ENCODE results near the gene FBXO48. TPM values are rescaled to one million over a fixed set of nuclear protein-coding genes. Genes with fewer than 3 reads are reported as not detected.

The FBXO48 gene
- total RNA-seq, 2 experiments from 2014 or later: 1.5 to 6.8 TPM

DNA sequence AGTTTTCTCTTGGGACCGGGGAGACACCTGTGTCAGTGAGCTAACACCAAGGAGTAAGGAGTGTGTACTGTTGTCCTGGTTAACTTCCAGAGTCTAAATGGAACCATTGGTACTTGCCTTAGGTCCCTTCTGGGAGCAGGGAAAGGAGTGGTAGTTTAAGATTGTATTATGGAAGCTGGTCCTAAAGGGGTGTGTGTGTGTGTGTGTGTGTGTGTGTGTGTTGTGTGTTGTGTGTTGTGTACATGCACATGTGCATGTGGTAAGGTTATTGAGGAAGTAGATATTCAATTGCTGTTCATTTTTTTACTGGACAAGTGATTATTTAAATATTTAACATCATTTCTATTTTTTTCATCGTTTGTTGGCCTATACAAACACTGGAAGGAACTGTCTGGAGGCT lies 1.7 kb upstream of the FBXO48 start:
- Histone ChIP-seq H3K9me2 (ENCODE audit: insufficient read depth, low read length) (no peaks in the 10 kb centered on the region), H3K4me1 (ENCODE audit: insufficient read depth, low read length, poor library complexity, severe bottlenecking) (peaks cover 29% of the 10 kb centered on the region), H3K79me2 (ENCODE audit: insufficient read depth, low read depth, low read length) (peaks cover 30% of the 10 kb centered on the region; the same call in 1 of the 2 replicates), H3K36me3 (ENCODE audit: insufficient read depth, low read length) (no peaks in the 10 kb centered on the region), H3K27ac (ENCODE audit: low read depth, low read length, poor library complexity, severe bottlenecking) (no peak overlapping the region), H2AFZ (ENCODE audit: low read length) (no peak overlapping the region), H3K4me3 (ENCODE audit: low read depth, low read length, poor library complexity, severe bottlenecking) (peak overlapping the region; percentile 82), H3K4me2 (ENCODE audit: low read length) (peak overlapping the region; percentile 87), H4K20me1 (ENCODE audit: insufficient read depth, low read length) (no peaks in the 10 kb centered on the region), H3K9me3 (ENCODE audit: low read length) (no peaks in the 10 kb centered on the region)
- BruUV-seq (replicated peaks): no TSS peak
- TF ChIP-seq, protein P1, sequence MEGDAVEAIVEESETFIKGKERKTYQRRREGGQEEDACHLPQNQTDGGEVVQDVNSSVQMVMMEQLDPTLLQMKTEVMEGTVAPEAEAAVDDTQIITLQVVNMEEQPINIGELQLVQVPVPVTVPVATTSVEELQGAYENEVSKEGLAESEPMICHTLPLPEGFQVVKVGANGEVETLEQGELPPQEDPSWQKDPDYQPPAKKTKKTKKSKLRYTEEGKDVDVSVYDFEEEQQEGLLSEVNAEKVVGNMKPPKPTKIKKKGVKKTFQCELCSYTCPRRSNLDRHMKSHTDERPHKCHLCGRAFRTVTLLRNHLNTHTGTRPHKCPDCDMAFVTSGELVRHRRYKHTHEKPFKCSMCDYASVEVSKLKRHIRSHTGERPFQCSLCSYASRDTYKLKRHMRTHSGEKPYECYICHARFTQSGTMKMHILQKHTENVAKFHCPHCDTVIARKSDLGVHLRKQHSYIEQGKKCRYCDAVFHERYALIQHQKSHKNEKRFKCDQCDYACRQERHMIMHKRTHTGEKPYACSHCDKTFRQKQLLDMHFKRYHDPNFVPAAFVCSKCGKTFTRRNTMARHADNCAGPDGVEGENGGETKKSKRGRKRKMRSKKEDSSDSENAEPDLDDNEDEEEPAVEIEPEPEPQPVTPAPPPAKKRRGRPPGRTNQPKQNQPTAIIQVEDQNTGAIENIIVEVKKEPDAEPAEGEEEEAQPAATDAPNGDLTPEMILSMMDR (conservative IDR thresholded peaks at IDR 0.05; ENCODE audit: low read length): no peak
- no peak for TF ChIP-seq EZH2phosphoT487 (IDR thresholded peaks at IDR 0.05; ENCODE audit: borderline replicate concordance, low read depth, low read length)
- POLR2A ChIA-PET: interaction anchor here (0.5 to 1.4 kb wide), 7 partner anchors 15 to 296 kb away, joined by 3 to 5 read pairs (median 3); no protein-coding TSS in a partner anchor
- DNase-seq (ENCODE audit: low spot score): peak; percentile 16
- CTCF ChIA-PET (ENCODE audit: unreplicated experiment): no interaction called here
- intact Hi-C loops (cut with micrococcal nuclease; ENCODE audit: unreplicated experiment): loop anchor here (5.0 kb wide), 3 partner anchors 224 to 298 kb away; no protein-coding TSS in a partner anchor

DNA sequence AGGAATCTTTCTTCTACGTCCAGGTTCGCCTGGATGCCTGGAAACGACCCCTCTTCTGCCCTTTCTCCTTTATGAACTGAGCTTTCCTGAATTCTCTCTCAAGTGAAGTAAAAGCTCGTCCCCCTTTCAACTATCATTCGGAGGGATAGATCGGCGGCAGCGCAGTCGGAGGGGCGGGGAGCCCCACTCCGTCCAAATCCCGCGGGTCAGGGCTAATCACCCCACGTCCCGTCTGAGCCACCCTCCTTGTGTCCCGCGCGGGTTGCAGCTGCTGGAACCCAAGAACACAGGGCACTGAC lies 367 bp downstream of the FBXO48 start:
- no peaks in the 10 kb centered on the region for H3K9me2 ChIP-seq (ENCODE audit: insufficient read depth, low read length)
- no peaks in the 10 kb centered on the region for H4K20me1 ChIP-seq (ENCODE audit: insufficient read depth, low read length)
- H2AFZ ChIP-seq (ENCODE audit: low read length): peak overlapping the region; percentile 53; the same call in 1 of the 2 replicates
- DNase-seq (ENCODE audit: low spot score): no peak
- intact Hi-C loops (cut with micrococcal nuclease; ENCODE audit: unreplicated experiment): loop anchor here (1.0 to 5.0 kb wide), 5 partner anchors 129 to 442 kb away; no protein-coding TSS in a partner anchor
- no peaks in the 10 kb centered on the region for H3K36me3 ChIP-seq (ENCODE audit: insufficient read depth, low read length)
- TF ChIP-seq, protein P1 (conservative IDR thresholded peaks at IDR 0.05; ENCODE audit: low read length): no peak
- TF ChIP-seq EZH2phosphoT487 (IDR thresholded peaks at IDR 0.05; ENCODE audit: borderline replicate concordance, low read depth, low read length): no peak
- peak overlapping the region; percentile 84 for H3K4me2 ChIP-seq (ENCODE audit: low read length)
- TSS peak; percentile 79 for BruUV-seq (replicated peaks)
- CTCF ChIA-PET (ENCODE audit: unreplicated experiment): interaction anchor here (0.8 kb wide), 1 partner anchor 128 kb away, joined by 3 read pairs; no protein-coding TSS in a partner anchor
- H3K9me3 ChIP-seq (ENCODE audit: low read length): no peaks in the 10 kb centered on the region
- peaks cover 30% of the 10 kb centered on the region; the same call in 1 of the 2 replicates for H3K79me2 ChIP-seq (ENCODE audit: insufficient read depth, low read depth, low read length)
- POLR2A ChIA-PET: interaction anchor here (0.5 to 2.9 kb wide), 14 partner anchors 11 to 441 kb away, joined by 3 to 12 read pairs (median 3); no protein-coding TSS in a partner anchor
- H3K4me1 ChIP-seq (ENCODE audit: insufficient read depth, low read length, poor library complexity, severe bottlenecking): peaks cover 41% of the 10 kb centered on the region
- H3K4me3 ChIP-seq (ENCODE audit: low read depth, low read length, poor library complexity, severe bottlenecking): peak overlapping the region; percentile 82
- peak overlapping the region; percentile 28 for H3K27ac ChIP-seq (ENCODE audit: low read depth, low read length, poor library complexity, severe bottlenecking)

DNA sequence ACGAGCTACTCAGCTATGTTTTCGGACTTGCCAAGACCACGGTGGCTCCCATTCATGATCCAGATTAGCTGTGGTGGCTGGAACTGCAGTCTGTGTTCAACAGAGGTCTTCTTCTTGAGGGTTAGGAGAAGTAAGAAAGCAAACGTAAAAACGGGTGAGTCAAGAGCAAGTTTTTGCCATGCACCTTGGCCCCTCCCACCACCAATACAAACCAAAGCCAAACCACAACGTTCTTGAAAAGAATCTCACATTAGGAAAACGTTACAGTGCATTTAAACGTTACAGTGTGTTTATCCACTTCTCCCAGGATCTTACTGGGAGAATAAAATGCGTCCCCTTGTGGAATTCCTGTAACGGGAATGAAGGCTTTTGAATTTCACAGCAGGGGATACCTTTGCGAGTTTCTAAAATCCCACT lies 725 bp downstream of the FBXO48 start:
- no TSS peak for BruUV-seq (replicated peaks)
- Histone ChIP-seq H3K9me2 (ENCODE audit: insufficient read depth, low read length) (no peaks in the 10 kb centered on the region), H3K9me3 (ENCODE audit: low read length) (no peaks in the 10 kb centered on the region), H3K4me3 (ENCODE audit: low read depth, low read length, poor library complexity, severe bottlenecking) (peak overlapping the region; percentile 82), H3K36me3 (ENCODE audit: insufficient read depth, low read length) (no peaks in the 10 kb centered on the region), H4K20me1 (ENCODE audit: insufficient read depth, low read length) (no peaks in the 10 kb centered on the region), H3K79me2 (ENCODE audit: insufficient read depth, low read depth, low read length) (peaks cover 30% of the 10 kb centered on the region; the same call in 1 of the 2 replicates), H3K27ac (ENCODE audit: low read depth, low read length, poor library complexity, severe bottlenecking) (peak overlapping the region; percentile 28), H3K4me1 (ENCODE audit: insufficient read depth, low read length, poor library complexity, severe bottlenecking) (peaks cover 41% of the 10 kb centered on the region), H3K4me2 (ENCODE audit: low read length) (peak overlapping the region; percentile 84), H2AFZ (ENCODE audit: low read length) (peak overlapping the region; percentile 53; the same call in 1 of the 2 replicates)
- intact Hi-C loops (cut with micrococcal nuclease; ENCODE audit: unreplicated experiment): loop anchor here (2.0 to 5.0 kb wide), 4 partner anchors 226 to 442 kb away; no protein-coding TSS in a partner anchor
- TF ChIP-seq EZH2phosphoT487 (IDR thresholded peaks at IDR 0.05; ENCODE audit: borderline replicate concordance, low read depth, low read length): no peak
- TF ChIP-seq, protein P1 (conservative IDR thresholded peaks at IDR 0.05; ENCODE audit: low read length): 0 out of 2 replicates have a peak, but pooled peaks have one; percentile 30
- CTCF ChIA-PET (ENCODE audit: unreplicated experiment): interaction anchor here (0.6 to 0.8 kb wide), 2 partner anchors 23 to 129 kb away, joined by 3 to 4 read pairs; no protein-coding TSS in a partner anchor
- peak; percentile 51 for DNase-seq (ENCODE audit: low spot score)
- POLR2A ChIA-PET: interaction anchor here (0.5 to 2.9 kb wide), 15 partner anchors 11 to 550 kb away, joined by 3 to 12 read pairs (median 3); no protein-coding TSS in a partner anchor
